ENCODE results near the gene NDRG4.

NDRG4 gene

DNA sequence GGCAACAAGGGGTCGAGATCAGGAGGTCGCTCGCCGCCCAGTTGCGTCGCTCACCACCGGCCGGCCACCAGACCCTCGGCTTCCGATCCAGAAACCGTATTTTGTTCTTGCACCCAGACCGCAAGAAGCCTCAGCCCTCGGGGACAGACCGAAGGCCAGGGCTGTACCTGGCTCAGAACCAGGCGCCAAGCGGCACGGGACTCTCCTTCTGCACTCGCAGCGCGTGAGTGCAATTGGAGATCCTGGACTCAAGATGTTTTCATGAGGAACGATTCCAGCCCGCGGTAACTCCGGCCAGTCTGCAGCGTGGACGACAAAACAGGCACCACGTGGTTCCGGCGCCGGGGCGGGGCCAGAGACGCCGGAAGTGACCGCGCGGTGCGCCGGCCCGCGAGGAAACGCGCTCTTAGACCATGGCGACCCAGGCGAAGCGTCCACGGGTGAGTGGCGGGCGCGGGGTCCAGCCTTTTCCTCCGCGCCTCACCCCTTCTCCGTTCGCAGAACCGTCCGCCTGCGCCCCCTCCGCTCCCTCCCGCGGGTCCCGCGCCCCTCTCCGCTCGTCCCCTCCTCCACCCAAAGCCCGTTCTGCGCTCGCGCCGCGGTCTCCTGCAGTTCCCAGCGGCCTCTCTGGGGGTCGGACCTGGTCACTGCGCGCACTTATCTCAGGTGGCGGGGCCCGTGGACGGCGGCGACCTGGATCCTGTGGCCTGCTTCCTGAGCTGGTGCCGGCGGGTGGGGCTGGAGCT lies 15.4 kb downstream of the NDRG4 start, which contains the start of gene SETD6:
Gene SETD6 (plus strand): TSS at position 393 of the 746 bp plus-strand sequence. CDS start 21 bp downstream, at position 414.
- H3K27ac Mint-ChIP-seq, result peak within 1 kb of the TSS; percentile 59 to 76
- H3K9me3 Mint-ChIP-seq, result no peaks in the 10 kb centered on the region
- peaks cover 24% of the 10 kb centered on the region for H3K36me3 Mint-ChIP-seq (ENCODE audit: insufficient read depth)
- no peaks in the 10 kb centered on the region for H3K27me3 Mint-ChIP-seq
- H3K4me1 Mint-ChIP-seq (ENCODE audit: low read depth in 2 of 2), result peaks cover 24 to 26% of the 10 kb centered on the region in 2 donors
- peak within 1 kb of the TSS; percentile 84 to 91 for H3K4me3 Mint-ChIP-seq
- peak; percentile 75 for ATAC-seq (replicated peaks)
- DNase-seq, result peak; percentile 50 to 59 (median 51)

GRCh38 chr16:58515871-58516767 lies 16.2 kb downstream of the NDRG4 start:
- Mint-ChIP-seq H3K9me3 (no peaks in the 10 kb centered on the region), H3K27me3 (no peaks in the 10 kb centered on the region), H3K27ac (peak overlapping the region; percentile 59 to 76), H3K4me3 (peak overlapping the region; percentile 84 to 91), H3K4me1 (ENCODE audit: low read depth in 2 of 2) (peaks cover 24 to 26% of the 10 kb centered on the region in 2 donors), H3K36me3 (ENCODE audit: insufficient read depth) (peaks cover 33% of the 10 kb centered on the region)
- ATAC-seq (replicated peaks) (peak; percentile 73), DNase-seq (peak in 2 of 3 experiments; percentile 31 to 35)

- Mint-ChIP-seq H3K9me3 (no peaks in the 10 kb centered on the region), H3K27ac (no peak overlapping the region), H3K4me3 (peak overlapping the region; percentile 75 to 91), H3K27me3 (no peaks in the 10 kb centered on the region), H3K36me3 (ENCODE audit: insufficient read depth) (peaks cover 39% of the 10 kb centered on the region), H3K4me1 (ENCODE audit: low read depth in 2 of 2) (peaks cover 24 to 25% of the 10 kb centered on the region in 2 donors)
- no peak for DNase-seq
- ATAC-seq (replicated peaks), result no peak
These were observed 16.8 kb downstream of the NDRG4 start for GRCh38 chr16:58516768-58517107.

- Mint-ChIP-seq H3K27ac (peak overlapping the region; percentile 7 to 56), H3K4me3 (no peak overlapping the region), H3K4me1 (ENCODE audit: low read depth in 2 of 2) (peaks cover 21 to 22% of the 10 kb centered on the region in 2 donors), H3K27me3 (no peaks in the 10 kb centered on the region), H3K9me3 (no peaks in the 10 kb centered on the region), H3K36me3 (ENCODE audit: insufficient read depth) (peaks cover 52% of the 10 kb centered on the region)
- DNase-seq (no peak), ATAC-seq (replicated peaks) (no peak)
These were observed 18.4 kb downstream of the NDRG4 start for GRCh38 chr16:58518083-58518979.

GRCh38 chr16:58518980-58519368 lies 19.0 kb downstream of the NDRG4 start:
- Mint-ChIP-seq H3K4me3 (no peak overlapping the region), H3K36me3 (ENCODE audit: insufficient read depth) (peaks cover 59% of the 10 kb centered on the region), H3K4me1 (ENCODE audit: low read depth in 2 of 2) (peaks cover 21 to 22% of the 10 kb centered on the region in 2 donors), H3K9me3 (no peaks in the 10 kb centered on the region), H3K27me3 (no peaks in the 10 kb centered on the region), H3K27ac (peak overlapping the region in 1 of 2 donors; percentile 56)
- no peak for DNase-seq
- ATAC-seq (replicated peaks), result no peak

GRCh38 chr16:58519707-58520106 lies 19.8 kb downstream of the NDRG4 start:
- Mint-ChIP-seq H3K36me3 (ENCODE audit: insufficient read depth) (peaks cover 66% of the 10 kb centered on the region), H3K27me3 (no peaks in the 10 kb centered on the region), H3K27ac (no peak overlapping the region), H3K4me1 (ENCODE audit: low read depth in 2 of 2) (peaks cover 20 to 21% of the 10 kb centered on the region in 2 donors), H3K4me3 (no peak overlapping the region), H3K9me3 (no peaks in the 10 kb centered on the region)
- no peak for DNase-seq
- ATAC-seq (replicated peaks), result no peak

DNA sequence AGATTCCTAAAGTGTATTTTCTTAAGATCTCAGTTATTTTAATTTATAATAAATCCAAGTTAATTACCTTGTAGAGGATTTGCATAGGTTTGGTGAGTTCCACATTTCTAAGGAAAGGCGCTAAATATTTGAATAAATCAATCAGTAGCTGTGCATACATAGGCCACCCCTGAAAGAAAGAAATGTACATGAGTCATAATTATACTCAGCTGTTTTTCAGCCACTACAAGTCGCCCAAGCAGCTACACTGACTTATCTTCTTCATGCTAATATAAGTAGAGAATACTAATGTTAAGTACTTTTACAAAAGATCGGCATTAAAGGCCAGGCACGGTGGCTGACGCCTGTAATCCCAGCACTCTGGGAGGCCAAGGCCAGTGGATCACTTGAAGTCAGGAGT lies 30.2 kb downstream of the NDRG4 start:
- H3K4me3 Mint-ChIP-seq, result no peak overlapping the region
- no peaks in the 10 kb centered on the region for H3K27me3 Mint-ChIP-seq
- ATAC-seq (replicated peaks) (no peak), DNase-seq (no peak)
- H3K36me3 Mint-ChIP-seq (ENCODE audit: insufficient read depth), result peaks cover 98% of the 10 kb centered on the region
- peak overlapping the region in 1 of 2 donors; percentile 65 for H3K27ac Mint-ChIP-seq
- no peaks in the 10 kb centered on the region for H3K9me3 Mint-ChIP-seq
- peaks cover 4 to 6% of the 10 kb centered on the region in 2 donors for H3K4me1 Mint-ChIP-seq (ENCODE audit: low read depth in 2 of 2)

DNA sequence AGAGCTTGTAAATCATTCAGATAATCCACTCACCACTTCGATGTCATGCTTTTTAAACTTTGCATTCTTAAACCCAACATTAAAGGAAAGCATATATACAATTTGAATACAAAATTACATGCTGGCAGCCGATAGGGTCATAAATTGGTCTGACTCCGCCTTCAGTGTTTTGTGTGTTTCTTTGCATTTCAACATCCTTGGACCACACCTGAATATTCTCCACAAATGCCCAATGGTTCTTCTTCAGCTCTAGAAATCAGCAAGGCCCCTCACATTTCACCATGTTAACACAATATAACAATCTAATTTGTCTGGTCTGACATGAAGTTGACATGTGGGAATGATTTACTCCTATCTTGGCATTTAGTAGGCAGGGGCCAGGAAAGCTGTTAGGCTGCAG lies 32.5 kb downstream of the NDRG4 start:
- Mint-ChIP-seq H3K27ac (no peak overlapping the region), H3K4me3 (no peak overlapping the region), H3K36me3 (ENCODE audit: insufficient read depth) (peaks cover 99% of the 10 kb centered on the region), H3K9me3 (no peaks in the 10 kb centered on the region), H3K4me1 (ENCODE audit: low read depth in 2 of 2) (peaks cover 3 to 9% of the 10 kb centered on the region in 2 donors), H3K27me3 (no peaks in the 10 kb centered on the region)
- ATAC-seq (replicated peaks) (no peak), DNase-seq (no peak)

DNA sequence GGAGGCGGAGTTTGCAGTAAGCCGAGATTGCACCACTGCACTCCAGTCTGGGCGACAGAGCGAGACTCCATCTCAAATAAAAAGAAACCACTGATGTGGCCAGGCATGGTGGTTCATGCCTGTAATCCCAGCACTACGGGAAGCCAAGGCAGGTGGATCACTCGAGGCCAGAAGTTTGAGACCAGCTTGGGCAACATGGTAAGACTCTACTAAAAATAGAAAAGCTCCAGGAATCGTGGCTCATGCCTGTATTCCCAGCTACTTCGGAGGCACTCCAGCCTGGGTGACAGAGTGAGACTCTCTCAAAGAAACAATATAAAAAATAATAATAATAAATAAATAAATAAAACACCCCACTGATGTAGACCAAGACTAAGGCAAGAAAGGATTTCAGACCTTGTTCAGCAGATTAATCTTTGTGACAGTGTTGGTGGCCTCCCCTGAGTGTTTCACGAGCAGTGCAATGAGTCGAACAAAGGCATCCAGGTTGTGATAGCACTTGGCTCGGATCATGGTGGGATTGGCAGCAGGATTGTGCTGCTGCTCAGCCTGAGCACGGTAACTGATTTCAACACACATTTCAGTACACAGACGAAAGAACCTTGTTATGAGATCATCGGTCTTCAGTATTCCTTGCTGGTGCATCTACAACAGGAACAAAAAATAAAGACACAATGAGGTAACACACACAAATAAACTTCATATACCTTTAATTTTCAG lies 34.0 kb downstream of the NDRG4 start:
- peaks cover 3 to 9% of the 10 kb centered on the region in 2 donors for H3K4me1 Mint-ChIP-seq (ENCODE audit: low read depth in 2 of 2)

DNA sequence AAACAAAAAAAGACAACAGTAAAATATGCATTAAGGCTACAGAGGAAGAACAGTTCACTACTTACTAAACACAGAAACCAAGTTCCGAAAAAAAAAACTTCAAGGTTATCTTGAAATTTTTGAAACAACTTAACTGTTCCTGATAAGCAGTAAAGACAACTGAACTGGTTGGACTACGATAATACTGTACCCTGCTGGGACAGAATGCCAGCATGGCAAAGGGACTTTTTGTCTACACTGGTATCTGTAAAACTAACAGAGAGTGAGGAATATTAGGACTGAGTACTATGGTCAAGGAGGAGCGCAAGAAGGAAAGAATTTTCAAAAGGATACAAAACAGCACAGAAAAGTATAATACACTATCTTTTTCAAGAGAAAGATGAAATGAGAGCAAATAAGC lies 35.2 kb downstream of the NDRG4 start:
- Mint-ChIP-seq H3K27ac (no peak overlapping the region), H3K9me3 (no peaks in the 10 kb centered on the region), H3K36me3 (ENCODE audit: insufficient read depth) (peaks cover 100% of the 10 kb centered on the region), H3K4me1 (ENCODE audit: low read depth in 2 of 2) (peaks cover 3 to 12% of the 10 kb centered on the region in 2 donors), H3K27me3 (no peaks in the 10 kb centered on the region), H3K4me3 (no peak overlapping the region)
- ATAC-seq (replicated peaks) (no peak), DNase-seq (no peak)

More for the DNA sequence above, 34.0 kb downstream of the NDRG4 start:
- H3K9me3 Mint-ChIP-seq, result no peaks in the 10 kb centered on the region
- H3K36me3 Mint-ChIP-seq (ENCODE audit: insufficient read depth), result peaks cover 100% of the 10 kb centered on the region
- no peak overlapping the region for H3K27ac Mint-ChIP-seq
- ATAC-seq (replicated peaks), result no peak
- H3K4me3 Mint-ChIP-seq, result no peak overlapping the region
- DNase-seq, result no peak
- no peaks in the 10 kb centered on the region for H3K27me3 Mint-ChIP-seq

- peaks cover 100% of the 10 kb centered on the region for H3K36me3 Mint-ChIP-seq (ENCODE audit: insufficient read depth)
- no peak for DNase-seq
- no peak for ATAC-seq (replicated peaks)
- peaks cover 3 to 16% of the 10 kb centered on the region in 2 donors for H3K4me1 Mint-ChIP-seq (ENCODE audit: low read depth in 2 of 2)
- H3K4me3 Mint-ChIP-seq, result no peak overlapping the region
- no peaks in the 10 kb centered on the region for H3K9me3 Mint-ChIP-seq
- H3K27ac Mint-ChIP-seq, result no peak overlapping the region
- H3K27me3 Mint-ChIP-seq, result no peaks in the 10 kb centered on the region
These were observed 36.3 kb downstream of the NDRG4 start for GRCh38 chr16:58536278-58536677.

GRCh38 chr16:58537124-58537906 lies 37.4 kb downstream of the NDRG4 start:
- no peaks in the 10 kb centered on the region for H3K27me3 Mint-ChIP-seq
- peak overlapping the region; percentile 7 to 58 for H3K27ac Mint-ChIP-seq

More at GRCh38 chr16:58537124-58537906, 37.4 kb downstream of the NDRG4 start:
- DNase-seq (no peak), ATAC-seq (replicated peaks) (no peak)
- no peak overlapping the region for H3K4me3 Mint-ChIP-seq
- H3K4me1 Mint-ChIP-seq (ENCODE audit: low read depth in 2 of 2), result peaks cover 3 to 16% of the 10 kb centered on the region in 2 donors
- peaks cover 100% of the 10 kb centered on the region for H3K36me3 Mint-ChIP-seq (ENCODE audit: insufficient read depth)
- no peaks in the 10 kb centered on the region for H3K9me3 Mint-ChIP-seq

Data from effector memory CD8-positive, alpha-beta T cell (primary cell).